Measurements from ENCODE around the gene MARCHF11. TPM values are rescaled to one million over a fixed set of nuclear protein-coding genes. Genes with fewer than 3 reads are reported as not detected.

The MARCHF11 gene
- total and polyA plus RNA-seq, 2 donors (not counting 1 experiment from before 2014, with no cell fraction given): not detected

GRCh38 chr5:16169550-16169949 lies 10.0 kb downstream of the MARCHF11 start:
- no peak overlapping the region for H3K4me2 ChIP-seq (ENCODE audit: extremely low read depth, insufficient read depth, low read length)
- no peak overlapping the region for H3K27ac ChIP-seq (ENCODE audit: insufficient read depth, low read length)
- H3K9ac ChIP-seq (ENCODE audit: insufficient read depth, low read length): no peak overlapping the region
- H3K27me3 ChIP-seq (ENCODE audit: control insufficient read depth, insufficient read depth, low read length): no peaks in the 10 kb centered on the region
- peaks cover 1% of the 10 kb centered on the region for H4K20me1 ChIP-seq (ENCODE audit: control insufficient read depth, extremely low read depth, insufficient read depth, low read length)
- DNase-seq (ENCODE audit: low read depth in 2 of 2): no peak
- no peaks in the 10 kb centered on the region for H3K4me1 ChIP-seq (ENCODE audit: control insufficient read depth, extremely low read depth, insufficient read depth, low read length)
- no peak overlapping the region for H3K4me3 ChIP-seq (replicated peaks in 1 of 4; ENCODE audit: control extremely low read depth in 1 of 4, insufficient read depth in 1 of 4, low read depth in 3 of 4, low read length in 4 of 4)
- no peaks in the 10 kb centered on the region for H3K36me3 ChIP-seq (ENCODE audit: control insufficient read depth, insufficient read depth, low read length)
- TF ChIP-seq CTCF (conservative IDR thresholded peaks at IDR 0.05 in 1 of 2, IDR thresholded peaks at IDR 0.05 in 1 of 2; ENCODE audit: low read depth in 1 of 2, low read length in 2 of 2): no peak
- TF ChIP-seq EZH2 (IDR thresholded peaks at IDR 0.05; ENCODE audit: low read length, missing control alignments): no peak
- H2AFZ ChIP-seq (ENCODE audit: low read length): no peak overlapping the region
- no peaks in the 10 kb centered on the region for H3K79me2 ChIP-seq (ENCODE audit: control insufficient read depth, insufficient read depth, low read length)
- H3K9me3 ChIP-seq (ENCODE audit: control insufficient read depth, insufficient read depth, low read depth, low read length): no peaks in the 10 kb centered on the region

- Histone ChIP-seq H3K9ac (ENCODE audit: insufficient read depth, low read length) (no peak overlapping the region), H3K27ac (ENCODE audit: insufficient read depth, low read length) (no peak overlapping the region), H3K9me3 (ENCODE audit: control insufficient read depth, insufficient read depth, low read depth, low read length) (no peaks in the 10 kb centered on the region), H3K27me3 (ENCODE audit: control insufficient read depth, insufficient read depth, low read length) (no peaks in the 10 kb centered on the region), H3K79me2 (ENCODE audit: control insufficient read depth, insufficient read depth, low read length) (no peaks in the 10 kb centered on the region), H3K4me3 (replicated peaks in 1 of 4; ENCODE audit: control extremely low read depth in 1 of 4, insufficient read depth in 1 of 4, low read depth in 3 of 4, low read length in 4 of 4) (no peak overlapping the region), H3K4me1 (ENCODE audit: control insufficient read depth, extremely low read depth, insufficient read depth, low read length) (no peaks in the 10 kb centered on the region), H3K4me2 (ENCODE audit: extremely low read depth, insufficient read depth, low read length) (no peak overlapping the region), H2AFZ (ENCODE audit: low read length) (no peak overlapping the region), H3K36me3 (ENCODE audit: control insufficient read depth, insufficient read depth, low read length) (no peaks in the 10 kb centered on the region), H4K20me1 (ENCODE audit: control insufficient read depth, extremely low read depth, insufficient read depth, low read length) (peaks cover 1% of the 10 kb centered on the region)
- TF ChIP-seq CTCF (conservative IDR thresholded peaks at IDR 0.05 in 1 of 2, IDR thresholded peaks at IDR 0.05 in 1 of 2; ENCODE audit: low read depth in 1 of 2, low read length in 2 of 2): peak; percentile 65 to 73
- TF ChIP-seq EZH2 (IDR thresholded peaks at IDR 0.05; ENCODE audit: low read length, missing control alignments): no peak
- DNase-seq (ENCODE audit: low read depth in 2 of 2): peak; percentile 52 to 68
These were observed 18.9 kb downstream of the MARCHF11 start for GRCh38 chr5:16160706-16161105.

- no peak for DNase-seq (ENCODE audit: low read depth in 2 of 2)
- TF ChIP-seq EZH2 (IDR thresholded peaks at IDR 0.05; ENCODE audit: low read length, missing control alignments) (no peak), CTCF (conservative IDR thresholded peaks at IDR 0.05 in 1 of 2, IDR thresholded peaks at IDR 0.05 in 1 of 2; ENCODE audit: low read depth in 1 of 2, low read length in 2 of 2) (no peak)
- no peak overlapping the region for H3K27ac ChIP-seq (ENCODE audit: insufficient read depth, low read length)
- H3K27me3 ChIP-seq (ENCODE audit: control insufficient read depth, insufficient read depth, low read length): no peaks in the 10 kb centered on the region
- no peaks in the 10 kb centered on the region for H3K9me3 ChIP-seq (ENCODE audit: control insufficient read depth, insufficient read depth, low read depth, low read length)
- H2AFZ ChIP-seq (ENCODE audit: low read length): no peak overlapping the region
- no peaks in the 10 kb centered on the region for H4K20me1 ChIP-seq (ENCODE audit: control insufficient read depth, extremely low read depth, insufficient read depth, low read length)
- no peak overlapping the region for H3K4me3 ChIP-seq (replicated peaks in 1 of 4; ENCODE audit: control extremely low read depth in 1 of 4, insufficient read depth in 1 of 4, low read depth in 3 of 4, low read length in 4 of 4)
- no peaks in the 10 kb centered on the region for H3K4me1 ChIP-seq (ENCODE audit: control insufficient read depth, extremely low read depth, insufficient read depth, low read length)
- no peaks in the 10 kb centered on the region for H3K79me2 ChIP-seq (ENCODE audit: control insufficient read depth, insufficient read depth, low read length)
- no peaks in the 10 kb centered on the region for H3K36me3 ChIP-seq (ENCODE audit: control insufficient read depth, insufficient read depth, low read length)
- no peak overlapping the region for H3K4me2 ChIP-seq (ENCODE audit: extremely low read depth, insufficient read depth, low read length)
- H3K9ac ChIP-seq (ENCODE audit: insufficient read depth, low read length): no peak overlapping the region
These were observed 20.0 kb downstream of the MARCHF11 start for GRCh38 chr5:16159636-16160035.

All from fibroblast of lung (primary cell).